Right lobe of liver (tissue), 4 donors: ENCODE data around the gene NXPH1.

ENCODE experiments used
- CTCF ChIP-seq, 4 donors: fragments of 200-600 bp in 3 of 4; fragments of 450-650 bp in 1 of 4; IDR thresholded peaks; one replicate each; pipeline versions ENCODE4 v1.5.1 to v1.8.0; 2016 to 2022; ENCODE audit warnings: antibody characterized with exemption in 4 of 4, mild to moderate bottlenecking in 2 of 4
- POLR2A ChIP-seq: fragments of 450-650 bp; IDR thresholded peaks from one replicate; pipeline ENCODE4 v1.6.1; 2017; ENCODE audit warnings: antibody characterized with exemption, mild to moderate bottlenecking
- donor health status: DM: no; HTN: no; CAD: no.
- donor health status: DM: no; HTN: no; CAD: no.
- donor health status: DM: no; HTN: yes; CAD: no.

GRCh38 chr7:8597565-8597964, 164.2 kb downstream of the NXPH1 start:
- TF ChIP-seq POLR2A (no peak), CTCF (IDR thresholded peaks at IDR 0.05) (no peak)
